ENCODE data around the gene DYNC1LI2. TPM values are rescaled to one million over a fixed set of nuclear protein-coding genes. Genes with fewer than 3 reads are reported as not detected.

Gene DYNC1LI2
- total and polyA plus RNA-seq, 2 of the 8 experiments (the other 6 are each of a cell fraction or from before 2014, with no cell fraction given), result 35.0 to 70.8 TPM

- ChIA-PET POLR2A (ENCODE audit: partially characterized antibody) (interaction anchor here (2.7 kb wide), 1 partner anchor 37 kb away, joined by 11 read pairs; the partner anchor contains the start of gene DYNC1LI2), CTCF (ENCODE audit: partially characterized antibody) (interaction anchor here (1.2 to 4.3 kb wide), 3 partner anchors 10 to 13 kb away, joined by 3 to 35 read pairs (median 9); no protein-coding TSS in a partner anchor)
- Histone ChIP-seq H3K27ac (ENCODE audit: low read depth, low read length) (no peak overlapping the region), H3K4me1 (replicated peaks in 1 of 4; ENCODE audit: control insufficient read depth in 3 of 4, insufficient read depth in 4 of 4, low read length in 3 of 4) (no peaks in the 10 kb centered on the region), H4K5ac (ENCODE audit: insufficient read length, low read depth, low read length) (no peak overlapping the region), H2BK5ac (ENCODE audit: low read depth, low read length) (no peak overlapping the region), H4K20me1 (replicated peaks in 1 of 2; ENCODE audit: control insufficient read depth in 1 of 2, insufficient read depth in 2 of 2, low read length in 2 of 2) (peaks cover 2 to 5% of the 10 kb centered on the region in 2 experiments), H3K18ac (ENCODE audit: extremely low read depth, low read length) (no peak overlapping the region), H3K36me3 (ENCODE audit: control insufficient read depth in 2 of 4, insufficient read depth in 4 of 4, low read length in 3 of 4) (peaks cover 0 to 6% (median 2%) of the 10 kb centered on the region in 4 experiments; a peak in 3 of 8 replicates), H2BK12ac (ENCODE audit: low read depth, low read length) (no peak overlapping the region), H3K9ac (replicated peaks in 1 of 4; ENCODE audit: extremely low read depth in 1 of 4, low read depth in 3 of 4, low read length in 3 of 4) (no peak overlapping the region), H3K27me3 (replicated peaks in 1 of 4; ENCODE audit: control insufficient read depth in 3 of 4, extremely low read depth in 1 of 4, insufficient read depth in 3 of 4, low read length in 3 of 4) (no peaks in the 10 kb centered on the region), H2BK15ac (ENCODE audit: low read length) (no peak overlapping the region), H4K8ac (ENCODE audit: extremely low read depth, insufficient read depth, low read length) (no peak overlapping the region), H3K79me1 (ENCODE audit: low read depth, low read length) (no peaks in the 10 kb centered on the region), H2BK120ac (replicated peaks; ENCODE audit: low read depth, low read length) (no peak overlapping the region), H3K4ac (replicated peaks; ENCODE audit: insufficient read length, low read depth, low read length) (no peak overlapping the region), H3K23ac (ENCODE audit: insufficient read length) (no peak overlapping the region), H3K4me3 (ENCODE audit: extremely low read depth in 1 of 4, insufficient read depth in 2 of 4, low read depth in 3 of 4, low read length in 4 of 4) (no peak overlapping the region), H3K9me3 (ENCODE audit: insufficient read depth in 2 of 2, low read depth in 1 of 2, low read length in 1 of 2) (no peaks in the 10 kb centered on the region), H3K79me2 (ENCODE audit: control insufficient read depth in 1 of 2, insufficient read depth in 2 of 2, low read length in 2 of 2) (no peaks in the 10 kb centered on the region), H4K91ac (replicated peaks; ENCODE audit: insufficient read length, low read length) (no peak overlapping the region), H3K56ac (replicated peaks; ENCODE audit: insufficient read length, low read depth, low read length) (no peak overlapping the region), H2BK20ac (ENCODE audit: low read length) (no peak overlapping the region), H3K23me2 (ENCODE audit: low read depth, low read length) (0 out of 2 replicates have a peak, but pooled peaks cover 2% of the 10 kb centered on the region), H2AFZ (ENCODE audit: low read length) (no peak overlapping the region), H3K4me2 (ENCODE audit: insufficient read depth in 1 of 2, low read depth in 2 of 2, low read length in 2 of 2) (no peak overlapping the region), H3K14ac (ENCODE audit: insufficient read length) (no peak overlapping the region), H2AK5ac (ENCODE audit: low read depth, low read length) (no peak overlapping the region)
- FAIRE-seq (no peak), DNase-seq (ENCODE audit: low read depth in 1 of 2, low spot score in 2 of 2) (no peak)
- WGBS, 2 experiments (ENCODE audit: extremely low coverage in 1 of 2, insufficient coverage in 1 of 2, insufficient read length in 1 of 2, insufficient replicate concordance in 2 of 2, low coverage in 1 of 2, low lambda C conversion rate in 2 of 2, missing lambda C conversion rate in 1 of 2), result 81% methylated on average over 6 of the region's 6 CpGs; no CpG with 5 or more reads in 1 of the 2 experiments
- TF ChIP-seq BCL11A (IDR thresholded peaks at IDR 0.05; ENCODE audit: low read depth in 2 of 2, low read length in 2 of 2), result no peak
- TF ChIP-seq TEAD4 (IDR thresholded peaks at IDR 0.05; ENCODE audit: low read depth, low read length), result no peak
- TF ChIP-seq CTBP2 (IDR thresholded peaks at IDR 0.05; ENCODE audit: borderline replicate concordance, insufficient read depth, insufficient read length, low read length), result no peak
These were observed 36.6 kb downstream of the DYNC1LI2 start for GRCh38 chr16:66714654-66715307.
